ENCODE measurements around the gene MIA.
"Not testable (repeated sequence)": the region's sequence is repeated elsewhere in the genome, so short reads cannot be mapped to it uniquely, and the experiment has no call there.

Gene MIA

DNA sequence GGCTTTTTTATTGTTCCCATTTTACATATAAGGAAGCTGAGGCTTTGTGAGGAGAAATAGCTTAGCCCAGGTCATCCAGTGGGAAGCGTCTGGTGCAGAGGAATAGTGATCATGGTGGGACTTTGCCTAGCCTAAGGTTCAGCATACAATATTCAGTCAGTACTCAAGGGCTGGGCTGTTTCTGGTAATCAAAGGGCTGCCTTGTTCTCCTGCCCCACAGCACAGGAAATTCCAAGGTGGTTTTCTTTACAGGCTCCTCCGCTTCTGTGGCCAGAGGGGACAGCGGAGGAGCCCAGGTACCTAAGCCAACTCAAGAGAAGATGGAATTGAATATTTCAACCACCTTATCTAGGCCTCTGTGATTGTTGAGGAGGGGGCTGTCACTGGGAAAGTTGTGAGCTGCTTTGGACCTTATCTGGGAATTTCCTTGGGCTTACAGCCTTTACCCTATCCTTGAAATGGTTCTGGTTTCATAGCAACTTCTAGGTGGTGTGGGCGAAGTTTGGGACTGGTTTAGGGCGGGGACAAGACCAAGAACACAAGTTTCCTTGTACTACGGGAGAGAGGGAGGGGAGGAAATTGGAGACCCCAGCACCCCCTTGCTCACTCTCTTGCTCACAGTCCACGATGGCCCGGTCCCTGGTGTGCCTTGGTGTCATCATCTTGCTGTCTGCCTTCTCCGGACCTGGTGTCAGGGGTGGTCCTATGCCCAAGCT, at the start of gene MIA:
Gene MIA, plus strand, starts transcription at position 606 of the 716 bp plus-strand sequence. Its CDS starts 22 bp downstream, at position 628.
- DNase-seq, result no peak

DNA sequence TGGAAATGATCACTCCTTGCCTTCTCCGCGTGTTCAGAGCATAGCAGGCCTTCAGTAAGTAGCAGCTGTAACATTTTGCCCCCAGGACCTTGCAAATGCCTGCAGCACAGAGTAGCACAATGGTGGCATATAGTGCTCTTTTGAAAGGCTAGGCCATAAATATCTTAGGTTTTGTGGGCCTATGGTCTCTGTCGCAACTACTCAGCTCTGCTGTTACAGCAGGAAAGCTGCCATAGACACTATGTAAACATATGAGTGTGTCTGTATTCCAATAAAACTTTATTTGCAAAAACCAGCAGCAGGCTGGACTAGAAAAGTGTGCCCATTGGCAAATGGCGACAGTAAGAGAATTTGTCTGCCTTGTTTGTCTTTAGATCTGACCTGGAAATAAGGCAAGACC, 49.0 kb upstream of the MIA start:
- no peak for DNase-seq

DNA sequence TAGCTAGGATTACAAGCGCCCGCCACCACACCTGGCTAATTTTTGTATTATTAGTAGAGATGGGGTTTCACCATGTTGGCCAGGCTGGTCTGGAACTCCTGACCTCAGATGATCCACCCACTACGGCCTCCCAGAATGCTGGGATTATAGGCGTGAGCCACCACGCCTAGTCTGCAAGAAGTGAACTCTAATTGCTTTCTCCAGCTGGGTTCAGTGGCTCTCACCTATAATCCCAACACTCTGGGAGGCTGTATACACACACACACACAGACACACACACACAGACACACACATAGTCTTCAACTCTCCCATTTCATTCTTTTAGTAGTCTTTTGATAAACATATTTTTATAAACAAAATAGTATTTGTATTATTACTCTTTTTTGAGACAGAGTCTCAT, 45.3 kb upstream of the MIA start:
- not testable (repeated sequence) for DNase-seq

DNA sequence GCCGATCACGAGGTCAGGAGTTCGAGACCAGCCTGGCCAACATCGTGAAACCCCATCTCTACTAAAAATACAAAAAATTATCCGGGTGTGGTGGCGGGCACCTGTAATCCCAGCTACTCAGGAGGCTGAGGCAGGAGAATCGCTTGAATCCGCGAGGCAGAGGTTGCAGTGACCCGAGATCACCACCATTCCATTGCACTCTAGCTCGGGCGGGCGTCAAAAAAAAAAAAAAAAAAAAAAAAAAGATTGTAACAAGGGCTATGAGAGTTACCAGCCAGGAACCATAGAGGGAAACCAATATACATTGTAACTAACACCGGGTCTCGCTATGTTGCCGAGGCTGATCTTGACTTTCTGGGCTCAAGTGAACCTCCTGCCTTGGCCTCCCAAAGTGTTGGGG, 43.0 kb upstream of the MIA start:
- DNase-seq, result not testable (repeated sequence)

DNA sequence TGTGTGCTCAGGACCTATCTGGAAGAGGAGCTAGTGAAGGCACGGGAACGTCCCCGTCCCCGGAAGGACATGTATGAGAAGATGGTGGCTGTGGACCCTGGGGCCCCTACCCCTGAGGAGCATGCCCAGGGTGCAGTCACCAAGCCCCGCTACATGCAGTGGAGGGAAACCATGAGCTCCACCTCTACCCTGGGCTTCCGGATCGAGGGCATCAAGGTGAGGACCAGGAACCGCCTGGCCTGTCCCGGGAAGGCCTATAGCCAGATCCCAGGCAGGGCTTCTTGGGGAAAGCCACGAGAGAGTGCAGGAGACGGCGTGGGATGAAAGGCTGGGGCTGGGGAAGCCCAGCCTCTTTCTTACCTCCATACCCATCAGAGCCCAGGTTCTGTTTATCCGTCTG, 42.2 kb upstream of the MIA start:
- no peak for DNase-seq

DNA sequence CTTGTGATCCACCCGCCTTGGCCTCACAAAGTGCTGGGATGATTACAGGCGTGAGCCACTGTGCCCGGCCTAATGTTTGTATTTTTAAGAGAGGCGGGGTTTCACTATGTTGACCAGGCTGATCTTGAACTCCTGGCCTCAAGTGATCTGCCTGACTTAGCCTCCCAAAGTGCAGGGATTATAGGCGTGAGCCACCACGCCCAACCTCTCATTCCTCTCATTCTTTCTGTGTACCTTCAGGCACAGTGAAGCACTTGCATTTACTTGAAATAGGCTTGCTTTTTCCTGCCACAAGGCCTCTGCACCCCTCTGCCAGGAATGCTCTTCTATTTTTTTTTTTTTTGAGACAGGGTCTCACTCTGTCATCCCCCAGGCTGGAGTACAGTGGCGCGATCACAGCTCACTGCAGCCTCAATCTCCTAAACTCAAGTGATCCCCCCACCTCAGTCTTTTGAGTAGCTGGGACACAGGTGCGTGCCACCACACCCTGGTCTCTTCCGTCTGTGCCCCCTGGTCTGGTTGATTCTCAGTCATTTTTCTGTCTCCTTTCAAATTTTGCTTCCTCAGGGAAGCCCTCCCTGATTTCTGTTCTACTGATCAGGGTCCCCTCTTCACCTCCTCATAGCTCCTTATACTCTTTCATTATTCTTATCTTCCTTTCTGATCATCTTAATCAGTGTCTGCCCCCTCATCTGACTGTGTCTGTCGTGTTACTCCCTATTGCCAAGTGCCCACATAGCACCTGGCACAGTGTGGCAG, 40.1 kb upstream of the MIA start:
- DNase-seq, result no peak

DNA sequence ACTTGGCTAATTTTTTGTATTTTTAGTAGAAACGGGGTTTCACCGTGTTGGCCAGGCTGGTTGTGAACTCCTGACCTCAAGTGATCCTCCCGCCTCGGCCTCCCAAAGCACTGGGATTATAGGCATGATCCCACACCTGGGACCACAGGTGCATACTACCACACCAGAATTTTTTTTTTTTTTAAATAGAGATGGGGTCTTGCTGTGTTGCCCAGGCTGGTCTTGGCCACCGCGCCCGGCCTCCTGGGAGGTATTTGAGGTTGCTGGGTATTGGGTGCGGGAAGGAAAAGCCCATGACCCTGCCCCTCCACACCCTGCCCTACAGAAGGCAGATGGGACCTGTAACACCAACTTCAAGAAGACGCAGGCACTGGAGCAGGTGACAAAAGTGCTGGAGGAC, 38.7 kb upstream of the MIA start:
- no peak for DNase-seq

DNA sequence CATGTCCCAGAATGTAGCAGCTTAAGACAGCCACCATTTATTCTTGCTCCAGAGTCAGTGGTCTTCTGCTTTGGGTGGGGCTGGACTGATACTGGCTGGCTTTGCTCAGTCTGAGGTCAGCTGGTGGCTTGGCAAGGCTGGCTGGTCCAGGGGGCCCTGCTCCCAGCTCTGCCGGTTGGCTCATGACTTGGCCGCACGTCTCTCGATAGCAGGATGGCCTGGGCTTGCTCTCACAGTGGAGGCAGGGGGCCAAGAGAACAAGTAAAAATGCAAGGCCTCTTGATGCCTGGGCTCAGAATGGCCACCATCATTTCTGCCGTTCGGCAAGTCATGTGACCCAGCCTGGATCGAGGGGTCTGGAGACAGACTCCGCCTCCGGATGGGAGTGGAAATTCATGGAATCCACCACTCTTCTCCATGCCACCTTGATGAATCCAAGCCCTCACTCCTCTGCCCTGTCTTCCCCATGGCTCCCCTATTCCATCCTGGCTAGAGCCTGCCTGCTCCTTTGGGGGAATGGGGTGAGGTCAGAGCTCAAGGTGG, 38.1 kb upstream of the MIA start:
- no peak for DNase-seq

DNA sequence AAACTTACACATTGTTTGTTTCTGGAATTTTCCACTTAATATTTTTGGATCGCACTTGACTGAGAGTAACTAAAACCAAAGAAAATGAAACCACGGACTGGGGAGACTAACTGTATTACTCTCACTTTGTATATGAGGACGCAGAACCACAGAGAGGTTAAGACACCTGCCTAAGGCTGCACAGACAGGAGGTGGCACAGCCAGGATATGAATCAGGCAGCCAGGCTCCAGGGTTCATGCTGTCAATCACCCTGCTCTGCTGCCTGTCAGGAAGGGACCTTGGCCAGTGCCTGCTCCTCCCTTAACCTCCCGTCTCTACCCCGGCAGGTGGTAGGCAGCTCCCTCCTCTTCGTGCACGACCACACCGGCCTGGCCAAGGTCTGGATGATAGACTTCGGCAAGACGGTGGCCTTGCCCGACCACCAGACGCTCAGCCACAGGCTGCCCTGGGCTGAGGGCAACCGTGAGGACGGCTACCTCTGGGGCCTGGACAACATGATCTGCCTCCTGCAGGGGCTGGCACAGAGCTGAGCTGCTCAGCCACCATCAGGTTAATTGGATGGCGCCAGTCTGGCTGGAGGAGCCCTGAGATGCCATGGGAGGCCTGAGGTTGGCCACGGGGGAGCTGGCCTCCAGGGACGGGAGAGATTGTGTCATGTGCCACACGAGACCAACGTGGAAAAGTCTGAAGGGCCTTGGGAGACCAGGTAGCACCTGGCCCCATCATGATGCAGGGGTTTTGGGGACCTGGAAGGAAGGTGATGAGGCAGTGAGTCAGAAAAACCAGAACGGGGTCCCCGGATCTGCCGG, 36.1 kb upstream of the MIA start:
- DNase-seq, result no peak

DNA sequence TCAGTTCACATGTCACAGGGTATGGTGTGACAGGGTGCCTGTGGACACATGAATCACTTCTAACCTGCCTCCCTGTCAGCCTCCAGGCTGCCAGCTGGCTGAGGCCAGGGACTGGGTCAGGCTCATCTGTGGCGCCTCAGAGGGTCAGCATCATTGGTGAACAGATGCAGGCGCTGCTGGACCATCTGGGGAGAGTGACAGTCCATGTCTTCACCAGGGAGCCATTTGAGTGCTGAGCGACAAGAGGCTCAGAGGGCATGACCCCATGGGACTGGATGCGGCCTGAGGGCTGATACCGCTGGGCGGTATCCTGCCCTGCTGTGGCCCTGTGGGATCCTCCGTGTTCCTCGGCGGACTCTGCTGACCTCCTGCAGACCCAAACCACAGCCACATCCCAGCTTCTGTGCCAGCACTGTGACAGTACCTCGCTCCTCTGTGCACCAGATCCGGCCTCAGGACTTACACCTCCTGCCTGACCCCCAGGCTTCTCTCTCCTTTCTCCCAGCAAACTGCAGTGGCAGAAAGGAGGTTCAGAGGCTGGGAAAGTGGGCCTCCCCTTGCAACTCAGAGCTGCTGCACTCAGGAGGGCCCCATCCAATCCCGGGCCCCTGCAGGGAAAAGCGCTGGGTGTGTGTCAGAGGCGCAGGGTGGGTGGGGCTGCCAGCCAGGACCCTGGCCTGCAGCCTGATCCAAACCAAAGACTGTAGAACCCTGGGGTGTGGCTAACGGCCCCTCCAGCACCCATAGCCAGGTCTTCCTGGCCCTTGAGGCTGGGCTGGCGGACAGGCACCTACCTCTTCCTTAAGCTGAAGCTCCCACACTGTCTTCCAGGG, 35.2 kb upstream of the MIA start:
- no peak for DNase-seq

DNA sequence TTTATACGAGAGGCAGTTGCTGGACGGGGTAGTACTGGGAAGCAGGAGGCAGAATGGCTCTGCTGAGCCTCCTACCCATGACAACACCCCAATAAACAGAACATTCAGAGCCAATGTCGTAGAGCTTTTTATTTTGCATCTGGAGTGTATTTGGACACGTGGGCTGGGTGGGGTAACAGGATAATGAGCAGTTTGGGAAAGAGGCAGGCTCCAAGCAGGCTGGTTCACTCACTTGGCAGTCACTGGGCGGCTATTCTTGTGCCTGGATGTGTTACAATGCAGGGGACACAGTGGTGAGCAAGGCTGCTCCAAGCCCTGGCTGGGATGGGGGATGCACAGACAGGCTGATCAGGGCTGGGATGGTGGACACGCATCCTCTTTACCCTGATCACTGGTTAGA, 34.6 kb upstream of the MIA start:
- DNase-seq, result no peak

DNA sequence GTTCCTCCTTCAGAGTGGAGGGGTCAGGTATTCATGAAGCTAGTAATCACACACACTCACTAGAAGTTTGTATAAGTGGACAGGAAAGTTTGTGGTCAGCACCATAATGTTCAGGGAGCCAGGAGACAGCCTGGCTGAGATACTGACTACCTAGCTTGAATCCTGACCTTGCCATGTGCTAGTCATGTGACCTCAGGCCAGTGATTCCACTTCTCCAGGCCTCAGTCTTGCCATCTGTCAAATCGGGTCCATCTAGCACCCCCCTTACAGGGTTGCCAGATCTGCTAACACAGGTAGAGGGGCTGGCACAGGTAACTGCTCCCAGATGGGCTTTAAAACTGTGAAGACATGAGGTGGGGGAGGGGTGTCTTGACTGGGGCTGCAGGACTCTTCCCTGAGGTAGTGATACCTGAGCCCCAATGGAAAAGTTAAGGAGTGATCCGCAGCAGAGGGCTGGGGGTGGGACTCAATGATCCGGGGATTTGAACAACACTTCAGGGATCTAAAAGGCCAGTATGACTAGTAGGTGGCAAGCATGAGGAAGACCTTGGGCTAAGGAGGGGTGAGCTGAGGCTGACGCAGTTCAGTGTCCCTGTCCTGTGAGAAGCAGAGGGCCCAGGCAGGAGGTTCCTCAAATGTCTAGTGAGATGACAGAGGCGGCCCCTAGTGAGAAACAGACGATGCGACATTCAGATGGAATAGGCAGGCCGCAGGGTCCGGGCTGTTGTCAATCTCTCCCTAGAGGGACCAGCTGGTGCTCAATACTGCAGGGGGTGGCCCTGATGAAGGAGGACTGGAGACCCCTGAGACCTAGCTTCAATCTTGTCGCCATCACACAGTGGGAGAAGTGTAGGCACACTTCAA, 33.6 kb upstream of the MIA start:
- DNase-seq, result no peak

DNA sequence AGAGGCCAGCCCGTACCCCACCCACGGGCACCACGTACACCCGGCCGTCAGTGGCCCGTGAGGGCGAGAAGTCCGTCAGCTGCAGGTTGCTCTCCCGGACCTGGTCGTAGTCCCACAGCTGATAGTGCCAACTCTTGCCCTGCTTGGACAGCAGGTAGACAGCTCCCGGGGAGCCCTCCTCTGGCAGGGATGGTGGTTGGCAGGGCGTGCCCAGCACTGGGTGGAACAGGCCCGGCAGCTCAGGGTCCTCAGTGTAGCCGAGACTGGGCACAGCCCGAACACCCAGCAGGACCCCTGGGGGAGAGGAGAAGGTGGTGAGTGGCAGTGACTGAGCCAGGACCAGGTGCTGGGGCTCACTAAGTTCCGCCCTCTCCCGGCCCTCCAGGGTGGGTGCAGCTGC, 32.8 kb upstream of the MIA start:
- DNase-seq, result no peak

DNA sequence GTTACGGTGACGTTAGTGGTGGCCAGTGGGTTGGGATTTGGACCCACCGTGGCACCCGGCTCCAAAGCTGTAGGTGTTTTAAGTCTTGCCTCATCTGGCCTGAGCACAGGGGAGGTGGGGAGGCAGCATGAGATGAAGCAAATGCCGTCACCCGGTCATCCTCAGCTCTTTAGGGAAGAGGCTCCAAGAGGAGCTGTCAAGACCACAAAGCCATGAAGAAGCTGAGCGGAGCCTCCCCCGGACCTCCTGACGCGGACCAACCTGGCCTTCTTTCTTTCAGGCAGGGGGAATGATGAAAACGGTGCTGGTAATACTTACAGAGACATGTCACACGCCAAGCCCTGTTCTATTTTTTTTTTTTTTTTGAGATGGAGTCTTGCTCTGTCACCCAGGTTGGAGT, 32.4 kb upstream of the MIA start:
- no peak for DNase-seq

DNA sequence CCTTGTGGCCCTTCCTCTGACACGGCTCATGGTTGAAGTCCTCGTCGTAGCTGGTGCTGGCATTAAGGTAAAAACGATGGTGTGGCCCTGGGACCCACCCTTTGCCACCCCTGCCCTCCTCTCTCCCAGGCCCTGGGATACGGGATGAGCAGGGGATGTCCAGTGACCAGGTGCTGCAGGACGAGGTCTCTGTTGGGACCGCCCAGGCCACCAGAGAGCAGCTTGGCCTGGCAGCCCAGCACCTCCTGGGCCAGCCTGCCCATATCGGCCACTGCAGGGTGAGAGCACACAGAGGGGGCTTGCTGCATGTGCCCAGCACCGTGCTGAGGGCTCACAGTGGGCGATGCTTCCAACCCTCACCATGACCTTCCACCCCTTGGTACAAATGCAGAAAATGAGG, 31.4 kb upstream of the MIA start:
- no peak for DNase-seq

DNA sequence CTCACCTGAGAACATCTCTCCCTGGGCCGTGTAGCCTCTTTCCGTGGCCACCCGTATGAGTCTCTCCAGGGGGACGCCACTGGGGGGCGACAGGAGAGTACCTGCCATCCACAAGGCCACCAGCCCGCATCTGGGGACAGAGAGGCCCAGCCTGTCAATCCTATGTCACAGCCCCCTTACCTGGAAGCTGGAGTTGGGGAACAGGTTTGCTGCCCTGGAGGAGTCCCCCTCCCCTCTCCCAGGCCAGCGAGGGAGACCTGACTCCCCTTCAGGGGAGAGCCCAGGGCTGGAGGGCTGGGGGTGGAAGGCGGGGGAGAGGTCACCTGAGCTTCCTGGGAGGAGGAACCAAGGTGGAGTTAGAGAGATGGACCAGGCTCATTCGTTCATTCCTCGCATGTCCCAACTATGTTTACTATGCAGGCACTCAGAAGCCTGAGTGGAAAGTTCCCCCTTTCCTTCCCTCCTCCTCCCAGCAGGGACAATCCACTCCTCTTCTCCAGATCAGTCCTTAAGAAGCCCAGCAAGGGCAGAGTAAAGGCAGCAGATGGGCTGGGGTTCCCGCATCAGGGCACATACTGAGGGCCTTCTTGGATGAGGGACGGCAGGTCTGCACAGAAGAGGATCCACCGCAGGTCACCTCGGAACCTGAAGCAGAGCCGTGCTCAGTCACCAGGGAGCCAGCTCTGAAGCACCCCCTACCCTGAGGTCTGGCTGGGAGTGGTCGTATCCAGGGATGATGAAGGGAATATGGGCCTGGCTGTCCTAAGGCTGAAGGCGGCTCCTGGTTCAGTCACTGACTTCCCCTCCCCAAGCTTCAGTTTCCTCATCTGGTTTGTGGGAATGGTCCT, 30.5 kb upstream of the MIA start:
- DNase-seq, result no peak

DNA sequence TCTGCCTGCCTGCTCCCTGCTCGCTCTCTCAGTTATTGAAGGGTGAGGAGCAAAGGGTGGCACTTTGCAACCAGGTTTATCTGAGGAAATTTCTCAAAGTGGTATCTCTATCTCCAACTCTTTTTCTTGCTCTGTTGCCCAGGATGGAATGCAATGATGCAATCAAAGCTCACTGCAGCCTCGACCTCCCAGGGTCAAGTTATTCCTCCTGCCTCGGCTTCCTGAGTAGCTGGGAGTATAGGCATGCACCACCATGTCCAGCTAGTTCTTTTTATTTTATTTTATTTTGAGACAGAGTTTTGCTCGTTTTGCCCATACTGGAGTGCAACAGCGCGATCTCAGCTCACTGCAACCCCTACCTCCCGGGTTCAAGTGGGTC, 29.9 kb upstream of the MIA start:
- no peak for DNase-seq

DNA sequence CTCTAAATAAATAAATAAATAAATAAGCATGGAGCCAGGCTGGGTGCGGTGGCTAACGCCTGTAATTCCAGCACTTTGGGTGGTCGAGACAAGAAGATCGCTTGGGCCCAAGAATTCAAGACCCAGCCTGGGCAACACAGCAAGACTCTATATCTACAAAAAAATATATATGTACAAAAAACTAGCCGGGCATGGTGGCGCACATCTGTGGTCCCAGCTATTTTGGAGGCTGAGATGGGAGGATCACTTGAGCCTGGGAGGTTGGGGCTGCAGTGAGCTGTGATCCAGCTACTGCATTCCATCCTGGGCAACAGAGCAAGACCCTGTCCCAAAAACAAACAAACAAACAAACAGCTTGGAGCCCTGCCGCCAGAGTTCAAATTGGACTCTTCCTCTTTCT, 27.8 kb upstream of the MIA start:
- no peak for DNase-seq

DNA sequence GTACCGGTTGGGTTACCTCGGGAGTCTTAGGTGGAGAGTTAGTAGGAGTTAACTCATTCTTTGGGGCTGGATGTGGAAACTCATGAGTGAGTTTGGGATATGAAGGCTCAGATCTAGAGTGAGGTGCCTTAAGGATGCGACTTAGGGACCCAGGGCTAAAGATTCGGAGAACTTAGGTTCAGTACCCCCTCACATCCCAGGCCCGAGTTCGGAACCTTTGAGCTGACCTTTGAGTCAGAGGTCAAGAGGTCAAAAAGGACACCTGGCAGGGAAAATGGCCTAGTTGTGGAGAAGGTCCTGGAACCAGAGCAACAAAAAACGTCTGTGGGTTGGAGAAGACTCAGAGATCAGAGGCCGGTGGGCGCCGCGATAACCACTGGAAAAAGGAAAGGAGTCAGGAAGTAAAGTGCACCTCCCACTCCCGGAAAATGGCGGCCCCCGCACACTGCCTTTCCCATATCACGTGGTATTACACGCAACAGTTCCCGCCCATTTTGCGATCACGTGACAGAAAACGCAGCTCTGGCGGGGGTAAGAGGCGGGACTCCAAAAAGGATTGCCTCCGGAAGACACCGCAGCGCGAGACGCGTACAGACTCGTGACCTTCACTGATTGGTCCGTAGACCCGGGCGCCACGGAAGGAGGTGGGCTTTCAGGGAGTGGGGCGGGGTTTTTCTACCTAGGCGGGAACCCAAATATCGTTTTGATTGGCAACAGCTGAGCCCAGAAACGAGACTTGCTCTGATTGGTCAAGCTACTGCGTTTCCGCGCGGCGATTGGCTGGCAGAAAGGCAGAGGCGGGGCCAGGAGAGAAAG, 25.1 kb upstream of the MIA start, which contains the start of gene ACTMAP:
Gene ACTMAP, minus strand, starts transcription at position 420 of the 816 bp plus-strand sequence. CDS start 674 bp downstream, outside the sequence.
- DNase-seq, result peak; percentile 98
